Measurements from ENCODE around the gene ACOX1.
"Not testable (repeated sequence)": the region's sequence is repeated elsewhere in the genome, so short reads cannot be mapped to it uniquely, and the experiment has no call there.

The ACOX1 gene

GRCh38 chr17:75979705-75980187, 780 bp upstream of the ACOX1 start:
- no peak for DNase-seq

GRCh38 chr17:75976175-75976848, 2.7 kb downstream of the ACOX1 start:
- no peak for DNase-seq

- DNase-seq: no peak
These were observed 3.2 kb downstream of the ACOX1 start for GRCh38 chr17:75975757-75976174.

- DNase-seq: not testable (repeated sequence)
These were observed 3.8 kb downstream of the ACOX1 start for GRCh38 chr17:75975187-75975586.

- no peak for DNase-seq
These were observed 8.3 kb downstream of the ACOX1 start for GRCh38 chr17:75970626-75971025.

- no peak for DNase-seq
These were observed 8.9 kb downstream of the ACOX1 start for GRCh38 chr17:75970011-75970523.

GRCh38 chr17:75969044-75969443, 9.9 kb downstream of the ACOX1 start:
- not testable (repeated sequence) for DNase-seq

GRCh38 chr17:75965468-75965867, 13.5 kb downstream of the ACOX1 start:
- no peak for DNase-seq

- DNase-seq: no peak
These were observed 19.0 kb downstream of the ACOX1 start for GRCh38 chr17:75959839-75960511.

GRCh38 chr17:75959051-75959838, 19.7 kb downstream of the ACOX1 start:
- no peak for DNase-seq

- no peak for DNase-seq
These were observed 28.0 kb downstream of the ACOX1 start for GRCh38 chr17:75950855-75951554.

- DNase-seq: no peak
These were observed 28.5 kb downstream of the ACOX1 start for GRCh38 chr17:75950421-75950820.

- no peak for DNase-seq
These were observed 33.8 kb downstream of the ACOX1 start for GRCh38 chr17:75945211-75945610.

GRCh38 chr17:75943491-75943890, 35.5 kb downstream of the ACOX1 start:
- no peak for DNase-seq

GRCh38 chr17:75942473-75942872, 36.5 kb downstream of the ACOX1 start:
- no peak for DNase-seq

GRCh38 chr17:75941442-75941819, 37.5 kb downstream of the ACOX1 start:
- no peak for DNase-seq

- DNase-seq: peak; percentile 95
These were observed 38.1 kb downstream of the ACOX1 start, which contains the start of gene FBF1 for GRCh38 chr17:75940727-75941441. Gene FBF1 (minus strand): TSS chr17:75941042. CDS start chr17:75938149, 2,893 bp downstream.

- no peak for DNase-seq
These were observed 41.3 kb downstream of the ACOX1 start for GRCh38 chr17:75937652-75938051.

GRCh38 chr17:75933808-75934207, 45.2 kb downstream of the ACOX1 start:
- DNase-seq: no peak

GRCh38 chr17:75932852-75933251, 46.1 kb downstream of the ACOX1 start:
- DNase-seq: no peak

- no peak for DNase-seq
These were observed 47.9 kb downstream of the ACOX1 start for GRCh38 chr17:75931062-75931461.
